Cerebellar nuclear complex (tissue), 1 donor: ENCODE data around the gene NDUFV1.

ENCODE experiments used
- DNase-seq, 2 experiments: peaks; one replicate each; lab custom pipeline; 2025; lab: John Stamatoyannopoulos, UW

NDUFV1 gene

GRCh38 chr11:67640758-67641337 is 34.1 kb downstream of the NDUFV1 start:
- no peak for DNase-seq

- DNase-seq: no peak
Measured at GRCh38 chr11:67641338-67642172, 34.8 kb downstream of the NDUFV1 start.

GRCh38 chr11:67642173-67643120 is 35.7 kb downstream of the NDUFV1 start:
- no peak for DNase-seq

- no peak for DNase-seq
Measured at GRCh38 chr11:67644042-67644441, 37.3 kb downstream of the NDUFV1 start.

DNA sequence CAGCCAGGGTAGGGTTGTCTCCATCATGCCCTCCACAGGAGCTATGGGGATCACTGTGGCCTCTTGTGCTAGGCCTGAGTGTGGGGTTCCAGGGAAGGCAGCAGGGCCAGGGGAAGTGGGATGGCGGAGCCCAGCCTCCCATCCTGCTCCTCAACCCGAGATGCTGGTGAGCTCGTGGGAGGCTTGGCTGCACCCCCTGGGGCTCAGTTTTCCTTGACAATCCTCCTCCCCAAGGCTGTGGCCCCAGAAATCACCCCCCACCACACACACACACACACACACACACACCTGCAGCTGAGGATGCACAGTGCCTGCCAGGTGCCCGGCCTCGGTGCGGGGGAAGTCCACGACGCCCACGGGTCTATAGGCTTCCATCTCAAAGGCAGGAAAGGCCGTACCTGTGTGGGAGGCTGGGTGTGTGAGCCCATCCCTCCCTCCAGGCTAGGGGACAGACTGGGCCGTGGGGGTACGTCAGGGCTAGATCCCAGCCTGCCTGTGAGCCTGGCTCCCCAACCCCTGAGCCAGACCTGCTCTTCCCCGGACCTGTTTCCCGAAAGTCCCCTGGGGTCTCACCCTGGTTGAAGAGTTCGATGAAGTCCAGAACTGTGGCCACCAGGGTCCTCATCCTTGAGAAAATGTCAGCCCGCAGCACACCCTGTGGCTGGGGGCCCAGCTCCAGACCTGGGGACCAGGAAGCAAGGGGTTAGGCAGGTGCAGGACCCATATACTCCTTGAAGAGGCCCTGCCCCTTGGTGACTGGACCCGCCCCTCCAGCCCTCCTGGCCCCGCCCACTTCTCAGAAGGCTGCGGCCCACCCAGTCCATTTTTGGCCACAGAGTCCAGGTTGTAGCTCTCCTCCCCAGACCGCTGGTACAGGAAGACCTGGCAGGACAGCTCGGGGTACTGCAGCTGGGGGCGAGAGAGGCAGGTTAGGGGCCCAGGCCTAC is 38.0 kb downstream of the NDUFV1 start:
- no peak for DNase-seq

GRCh38 chr11:67645521-67646461 is 39.1 kb downstream of the NDUFV1 start:
- DNase-seq: no peak

- DNase-seq: no peak
Measured at GRCh38 chr11:67646535-67647336, 40.0 kb downstream of the NDUFV1 start.

DNA sequence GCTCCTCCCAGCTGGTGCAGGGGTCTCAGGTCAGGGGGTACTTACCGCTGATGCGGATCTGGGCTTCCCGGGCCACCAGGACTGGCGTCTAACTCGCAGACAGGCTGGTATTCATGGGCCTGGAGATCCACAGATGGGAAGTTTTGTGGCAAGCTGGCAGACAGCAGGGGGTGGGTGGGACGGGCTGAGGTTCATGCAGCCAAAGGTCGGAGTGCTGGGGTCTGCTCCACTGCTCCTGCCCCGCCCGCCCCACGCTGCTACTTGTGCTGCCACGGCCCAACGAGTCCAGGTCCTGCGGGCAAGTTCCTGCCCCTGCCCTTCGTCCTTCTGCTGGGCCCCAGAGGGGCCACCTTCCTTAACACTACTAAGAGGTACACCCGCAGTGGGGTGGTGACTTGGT is 40.7 kb downstream of the NDUFV1 start:
- DNase-seq: no peak

GRCh38 chr11:67648140-67648795 is 41.5 kb downstream of the NDUFV1 start:
- no peak for DNase-seq

GRCh38 chr11:67648796-67649613 is 42.3 kb downstream of the NDUFV1 start:
- no peak for DNase-seq

DNA sequence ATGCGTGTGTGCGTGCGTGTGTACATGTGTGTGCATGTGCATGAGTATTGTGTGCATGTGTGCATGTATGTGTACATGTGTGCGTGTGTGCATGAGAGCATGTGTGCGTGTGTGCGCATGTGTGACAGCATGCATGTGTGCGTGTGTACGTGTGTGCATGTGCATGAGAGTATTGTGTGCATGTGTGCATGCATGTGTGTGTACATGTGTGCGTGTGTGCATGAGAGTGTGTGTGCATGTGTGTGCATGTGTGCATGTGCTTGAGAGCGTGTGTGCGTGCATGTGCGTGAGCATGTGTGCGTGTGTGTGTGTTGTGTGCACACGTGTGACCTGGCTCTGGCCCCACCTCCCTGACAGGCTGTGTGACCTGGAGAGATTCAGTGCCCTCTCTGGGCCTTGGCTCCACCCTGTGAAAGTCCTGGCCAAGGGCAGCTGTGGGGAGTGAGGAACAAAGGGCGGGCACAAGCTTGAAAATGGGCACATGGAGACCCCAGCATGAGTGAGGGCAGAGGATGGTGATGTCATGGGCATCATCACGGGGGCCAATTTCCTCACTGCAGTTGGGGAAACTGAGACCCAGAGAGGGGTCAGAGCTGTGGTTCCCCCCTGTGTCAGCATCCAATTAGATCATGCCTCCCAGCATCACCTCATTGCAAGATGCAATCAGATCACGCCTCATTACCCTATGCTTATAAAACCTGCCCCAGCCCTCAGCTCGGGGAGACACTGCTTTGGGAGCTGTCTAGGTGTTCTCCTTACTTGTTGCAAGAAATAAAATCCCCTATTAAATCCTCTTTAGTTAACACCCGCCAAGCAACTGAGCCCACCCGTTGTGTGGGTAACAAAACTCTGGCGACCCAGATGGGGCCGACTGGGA is 43.1 kb downstream of the NDUFV1 start:
- no peak for DNase-seq

- no peak for DNase-seq
Measured at GRCh38 chr11:67651976-67652781, 45.4 kb downstream of the NDUFV1 start.

DNA sequence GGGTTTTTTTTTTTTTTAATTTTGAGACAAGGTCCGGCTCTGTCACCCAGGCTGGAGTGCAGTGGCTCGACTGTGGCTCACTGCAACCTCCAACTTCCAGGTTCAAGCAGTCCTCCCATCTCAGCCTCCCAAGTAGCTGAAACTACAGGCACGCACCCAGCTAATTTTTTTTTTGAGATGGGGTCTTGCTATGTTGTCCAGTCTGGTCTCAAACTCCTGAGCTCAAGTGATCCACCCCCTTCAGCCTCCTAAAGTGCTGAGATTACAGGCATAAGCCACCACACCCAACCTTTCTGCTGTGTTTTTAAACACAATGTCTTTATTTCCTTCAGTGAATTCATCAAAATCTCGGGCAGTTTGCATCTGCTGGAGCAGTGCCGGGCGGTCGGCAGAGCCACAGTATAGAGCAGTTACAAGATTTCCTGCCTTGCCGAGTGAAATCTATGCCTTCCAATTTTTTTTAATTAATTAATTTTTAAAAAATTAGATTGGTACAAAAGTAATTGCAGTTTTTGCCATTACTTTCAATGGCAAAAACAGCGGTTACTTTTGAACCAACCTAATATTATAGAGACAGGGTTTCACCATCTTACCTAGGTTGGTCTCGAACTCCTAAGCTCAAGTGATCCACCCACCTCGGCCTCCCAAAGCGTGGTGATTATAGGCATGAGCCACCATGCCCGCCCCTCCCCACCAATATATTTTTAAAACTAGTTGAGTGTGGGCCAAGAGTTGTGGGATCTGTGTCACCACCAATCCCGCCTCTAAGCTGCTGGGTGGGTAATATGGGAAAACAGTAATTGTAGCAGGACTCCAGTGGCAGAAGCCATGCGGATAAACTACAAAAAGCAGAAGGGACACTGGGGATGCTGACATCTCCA is 46.5 kb downstream of the NDUFV1 start:
- DNase-seq: no peak

- DNase-seq: no peak
Measured at GRCh38 chr11:67654225-67654624, 47.5 kb downstream of the NDUFV1 start.
